GM12878 (cell line): ENCODE data around the gene ANO2. TPM values are rescaled to one million over a fixed set of nuclear protein-coding genes. Genes with fewer than 3 reads are reported as not detected.

ENCODE experiments used
- ATAC-seq: fragments of 200-7000 bp; cut with Tn5 transposase; 3 replicates; pipeline ENCODE4 v1.9.1; 2020; ENCODE audit warnings: mild to moderate bottlenecking, moderate library complexity
- BruUV-seq: library from RNA; stranded (reverse); fragments of 400-500 nt; replicated peaks from 2 replicates; lab custom pipeline; 2021; lab: Mats Ljungman, UMichigan
- CTCF ChIA-PET: fragments of 300-600 bp; sonication (Branson Sonifier 250); formaldehyde crosslinking; extraction: SDS; loops from one replicate; lab custom pipeline; 2021; ENCODE audit warnings: inconsistent platforms; lab: Yijun Ruan, JAX
- POLR2A ChIA-PET: fragments of 350-600 bp; formaldehyde crosslinking; extraction: SDS; loops from one replicate; lab custom pipeline; 2021; ENCODE audit warnings: inconsistent platforms; lab: Charles Lee
- RAD21 ChIA-PET: fragments of 300-600 bp; sonication (Branson Sonifier 250); formaldehyde crosslinking; loops from one replicate; lab custom pipeline; 2023; ENCODE audit warnings: antibody characterized with exemption; ENCODE audit not compliant: unreplicated experiment; lab: Charles Lee
- SMC1A ChIA-PET: fragments of 300-600 bp; sonication (Branson Sonifier 250); formaldehyde crosslinking; loops from one replicate; lab custom pipeline; 2023; ENCODE audit not compliant: unreplicated experiment, uncharacterized antibody; lab: Charles Lee
- DNase-seq: peaks from one replicate; pipeline ENCODE4 v3.0.0-alpha.2; 2011; ENCODE audit warnings: low read depth, low spot score
- FAIRE-seq: peaks from 3 replicates; lab custom pipeline; 2011; peaks lifted over from hg19 to GRCh38; lab: Jason Lieb, UNC
- H2AFZ ChIP-seq: 2 replicates; pipeline ENCODE4 v1.6.0; 2011; ENCODE audit warnings: low read depth, low read length, control low read depth; ENCODE audit not compliant: control insufficient read depth
- H3K27ac ChIP-seq: 2 replicates; pipeline ENCODE4 v1.5.1; 2011; ENCODE audit warnings: control low read depth; ENCODE audit not compliant: control insufficient read depth, insufficient read depth
- H3K27me3 ChIP-seq, 2 experiments: replicated peaks in 1 of 2; 2 replicates each; pipeline versions ENCODE4 v1.6.0 to v1.6.1; 2011; ENCODE audit warnings: low read length in 1 of 2; ENCODE audit not compliant: control insufficient read depth in 2 of 2, insufficient read depth in 2 of 2
- H3K36me3 ChIP-seq, 2 experiments: 2 replicates each; pipeline ENCODE4 v1.5.1; 2011; ENCODE audit warnings: low read length in 1 of 2; ENCODE audit not compliant: control insufficient read depth in 2 of 2, insufficient read depth in 2 of 2
- H3K4me1 ChIP-seq: 2 replicates; pipeline ENCODE4 v1.6.1; 2011; ENCODE audit warnings: mild to moderate bottlenecking, low read length, moderate library complexity, mixed read lengths; ENCODE audit not compliant: control insufficient read depth, insufficient read depth
- H3K4me2 ChIP-seq: 2 replicates; pipeline ENCODE4 v1.6.0; 2011; ENCODE audit warnings: control low read depth; ENCODE audit not compliant: control insufficient read depth, insufficient read depth
- H3K4me3 ChIP-seq: fragments of 200-600 bp; sonication (generic); 2 replicates; pipeline ENCODE4 v1.5.1; 2016
- H3K79me2 ChIP-seq: 2 replicates; pipeline ENCODE4 v1.6.0; 2011; ENCODE audit warnings: low read length; ENCODE audit not compliant: control insufficient read depth, insufficient read depth
- H3K9ac ChIP-seq: 2 replicates; pipeline ENCODE4 v1.8.0; 2011; ENCODE audit warnings: low read length, control low read depth, mixed read lengths; ENCODE audit not compliant: control insufficient read depth, insufficient read depth
- H3K9me3 ChIP-seq: replicated peaks from 3 replicates; pipeline ENCODE4 v1.5.1; 2011; ENCODE audit warnings: mild to moderate bottlenecking, low read length; ENCODE audit not compliant: control insufficient read depth, insufficient read depth
- H4K20me1 ChIP-seq: 2 replicates; pipeline ENCODE4 v1.6.0; 2011; ENCODE audit not compliant: control insufficient read depth, insufficient read depth
- ASH2L ChIP-seq: fragments of 300-600, 200-600 bp; sonication (generic); IDR thresholded peaks from 2 replicates; pipeline ENCODE4 v1.6.1; 2017; ENCODE audit warnings: low read depth, mild to moderate bottlenecking, borderline replicate concordance
- ATF7 ChIP-seq: fragments of 450-650 bp; IDR thresholded peaks from 2 replicates; pipeline ENCODE4 v1.6.1; 2016; ENCODE audit warnings: low read depth, mild to moderate bottlenecking
- CBFB ChIP-seq: IDR thresholded peaks from 2 replicates; pipeline ENCODE4 v1.6.1; 2016; ENCODE audit warnings: antibody characterized with exemption, low read depth
- CBX5 ChIP-seq: sonication (generic); IDR thresholded peaks from 2 replicates; pipeline ENCODE4 v1.6.1; 2016; ENCODE audit warnings: low read depth, moderate library complexity, mild to moderate bottlenecking, inconsistent platforms
- CHD2 ChIP-seq: IDR thresholded peaks from 2 replicates; pipeline ENCODE4 v1.6.1; 2011; ENCODE audit warnings: low read depth, low read length, improper control_type of control experiment, borderline replicate concordance
- DPF2 ChIP-seq: fragments of 450-650 bp; IDR thresholded peaks from 2 replicates; pipeline ENCODE4 v1.6.1; 2017; ENCODE audit warnings: mild to moderate bottlenecking
- KDM1A ChIP-seq: fragments of 200-600 bp; sonication (generic); IDR thresholded peaks from 2 replicates; pipeline ENCODE4 v1.6.1; 2016; ENCODE audit warnings: borderline replicate concordance
- MEF2B ChIP-seq: fragments of 450-650 bp; IDR thresholded peaks from 2 replicates; pipeline ENCODE4 v1.6.1; 2018; ENCODE audit warnings: mild to moderate bottlenecking, moderate library complexity; ENCODE audit not compliant: partially characterized antibody, poor library complexity, severe bottlenecking
- MTA3 ChIP-seq: IDR thresholded peaks from 2 replicates; pipeline ENCODE4 v1.6.1; 2012; ENCODE audit warnings: low read length, inconsistent platforms, borderline replicate concordance
- MYB ChIP-seq: fragments of 150-350 bp; IDR thresholded peaks from 2 replicates; pipeline ENCODE4 v1.6.1; 2014; ENCODE audit warnings: mild to moderate bottlenecking, low read depth, low read length, borderline replicate concordance
- RAD21 ChIP-seq: IDR thresholded peaks from 2 replicates; pipeline ENCODE4 v1.6.1; 2011; ENCODE audit warnings: mild to moderate bottlenecking, low read depth, low read length, moderate library complexity; ENCODE audit not compliant: insufficient read depth
- RELA ChIP-seq: fragments of 450-650 bp; IDR thresholded peaks from 2 replicates; pipeline ENCODE4 v1.8.0; 2014; ENCODE audit warnings: borderline replicate concordance; ENCODE audit not compliant: partially characterized antibody
- SIX5 ChIP-seq: IDR thresholded peaks from 2 replicates; pipeline ENCODE4 v1.6.1; 2011; ENCODE audit warnings: mild to moderate bottlenecking, low read depth, low read length, moderate library complexity; ENCODE audit not compliant: severe bottlenecking
- SRF ChIP-seq, 2 experiments: IDR thresholded peaks; 2 replicates each; pipeline ENCODE4 v1.6.1; 2011; ENCODE audit warnings: low read depth in 2 of 2, low read length in 2 of 2, mild to moderate bottlenecking in 1 of 2, moderate library complexity in 1 of 2
- WGBS: methylation state at CpG from one replicate; pipeline ENCODE4 v1.1.6; 2016; ENCODE audit warnings: low lambda C conversion rate; ENCODE audit not compliant: insufficient replicate concordance, insufficient coverage; ENCODE audit errors: missing lambda C conversion rate; 5-methylcytosine and 5-hydroxymethylcytosine counted together
- in situ Hi-C: fragments of 300-500 bp; cut with MboI; formaldehyde crosslinking; loops from 9 replicates; pipeline ENCODE4 v1.14.3; 2018; ENCODE audit warnings: mixed read lengths
- intact Hi-C: fragments of 100-400 bp; cut with micrococcal nuclease; formaldehyde crosslinking; loops from one replicate; pipeline ENCODE4 v1.14.2; 2022; ENCODE audit not compliant: unreplicated experiment
- polyA plus RNA-seq, 11 experiments: library from polyadenylated mRNA; depleted of rRNA in 4 of 11; unstranded in 6 of 11; stranded (reverse) in 5 of 11; fragments of >200 nt; fragmentation: Nextera tagmentation in 4 of 11; fragmentation: Illumina TruSeq in 1 of 11; extraction: Ambion mirVana in 4 of 11; extraction: Trizol in 1 of 11; gene quantifications; 1 replicate in 1 of 11; 2 replicates in 10 of 11; pipeline versions ENCODE4 v1.2.1 to v1.2.3, GENCODE V29; 2011 to 2016; ENCODE audit warnings: inconsistent platforms in 2 of 11, missing spikeins in 2 of 11, low read depth in 1 of 11
- total RNA-seq, 4 experiments: library from RNA; depleted of rRNA in 3 of 4; stranded (reverse); fragments of >200 nt in 3 of 4; fragmentation: Illumina TruSeq in 1 of 4; extraction: Trizol in 1 of 4; gene quantifications; 2 replicates each; pipeline versions ENCODE4 v1.2.1 to v1.2.3, GENCODE V29; 2013 to 2021
- TF ChIP-seq, protein P1 (sequence below): fragments of 450-650 bp; IDR thresholded peaks from 2 replicates; pipeline ENCODE4 v1.6.1; 2017; ENCODE audit warnings: borderline replicate concordance
- TF ChIP-seq, protein P2 (sequence below): IDR thresholded peaks from 2 replicates; pipeline ENCODE4 v1.6.1; 2012; ENCODE audit warnings: low read depth, low read length, improper control_type of control experiment

ANO2 gene
- total and polyA plus RNA-seq, 10 of the 15 experiments (the other 5 are each of a cell fraction or from before 2014, with no cell fraction given), result not detected

- ChIA-PET POLR2A (no interaction called here), RAD21 (no interaction called here), SMC1A (no interaction called here), CTCF (no interaction called here)
- Histone ChIP-seq H3K27me3 (no peaks in the 10 kb centered on the region), H3K9me3 (no peaks in the 10 kb centered on the region), H3K79me2 (no peaks in the 10 kb centered on the region), H3K4me3 (no peak overlapping the region), H3K4me2 (no peak overlapping the region), H3K27ac (no peak overlapping the region), H3K4me1 (no peaks in the 10 kb centered on the region), H3K9ac (no peak overlapping the region), H2AFZ (no peak overlapping the region), H3K36me3 (no peaks in the 10 kb centered on the region), H4K20me1 (no peaks in the 10 kb centered on the region)
- in situ Hi-C loops (no loop called here), intact Hi-C loops (no loop called here)
- no peak for FAIRE-seq
- TF ChIP-seq RAD21 (no peak), MTA3 (no peak), ATF7 (no peak), MYB (no peak), SRF (IDR thresholded peaks at IDR 0.05; ENCODE audit: low read depth in 2 of 2, low read length in 2 of 2) (no peak), CBX5 (no peak), ASH2L (no peak), KDM1A (no peak), MEF2B (no peak), CHD2 (no peak), DPF2 (no peak), SIX5 (no peak), CBFB (no peak), RELA (no peak)
- TF ChIP-seq, protein P1, sequence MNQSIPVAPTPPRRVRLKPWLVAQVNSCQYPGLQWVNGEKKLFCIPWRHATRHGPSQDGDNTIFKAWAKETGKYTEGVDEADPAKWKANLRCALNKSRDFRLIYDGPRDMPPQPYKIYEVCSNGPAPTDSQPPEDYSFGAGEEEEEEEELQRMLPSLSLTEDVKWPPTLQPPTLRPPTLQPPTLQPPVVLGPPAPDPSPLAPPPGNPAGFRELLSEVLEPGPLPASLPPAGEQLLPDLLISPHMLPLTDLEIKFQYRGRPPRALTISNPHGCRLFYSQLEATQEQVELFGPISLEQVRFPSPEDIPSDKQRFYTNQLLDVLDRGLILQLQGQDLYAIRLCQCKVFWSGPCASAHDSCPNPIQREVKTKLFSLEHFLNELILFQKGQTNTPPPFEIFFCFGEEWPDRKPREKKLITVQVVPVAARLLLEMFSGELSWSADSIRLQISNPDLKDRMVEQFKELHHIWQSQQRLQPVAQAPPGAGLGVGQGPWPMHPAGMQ, result no peak
- TF ChIP-seq, protein P2, sequence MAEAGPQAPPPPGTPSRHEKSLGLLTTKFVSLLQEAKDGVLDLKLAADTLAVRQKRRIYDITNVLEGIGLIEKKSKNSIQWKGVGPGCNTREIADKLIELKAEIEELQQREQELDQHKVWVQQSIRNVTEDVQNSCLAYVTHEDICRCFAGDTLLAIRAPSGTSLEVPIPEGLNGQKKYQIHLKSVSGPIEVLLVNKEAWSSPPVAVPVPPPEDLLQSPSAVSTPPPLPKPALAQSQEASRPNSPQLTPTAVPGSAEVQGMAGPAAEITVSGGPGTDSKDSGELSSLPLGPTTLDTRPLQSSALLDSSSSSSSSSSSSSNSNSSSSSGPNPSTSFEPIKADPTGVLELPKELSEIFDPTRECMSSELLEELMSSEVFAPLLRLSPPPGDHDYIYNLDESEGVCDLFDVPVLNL, result no peak
- no peak for ATAC-seq
- DNase-seq, result no peak
- WGBS, result 51% methylated on average over 3 of the region's 3 CpGs
- no TSS peak for BruUV-seq
These were observed 207.3 kb downstream of the ANO2 start for GRCh38 chr12:5737778-5738177.
